Activated CD4-positive, alpha-beta T cell treated with anti-CD3 and anti-CD28 coated beads for 48 hours (primary cell): Measurements from ENCODE around the gene FOSL1.

Experiments used
- DNase-seq: peaks from one replicate; pipeline ENCODE4 v3.0.0-alpha.2; 2020

The FOSL1 gene

DNA sequence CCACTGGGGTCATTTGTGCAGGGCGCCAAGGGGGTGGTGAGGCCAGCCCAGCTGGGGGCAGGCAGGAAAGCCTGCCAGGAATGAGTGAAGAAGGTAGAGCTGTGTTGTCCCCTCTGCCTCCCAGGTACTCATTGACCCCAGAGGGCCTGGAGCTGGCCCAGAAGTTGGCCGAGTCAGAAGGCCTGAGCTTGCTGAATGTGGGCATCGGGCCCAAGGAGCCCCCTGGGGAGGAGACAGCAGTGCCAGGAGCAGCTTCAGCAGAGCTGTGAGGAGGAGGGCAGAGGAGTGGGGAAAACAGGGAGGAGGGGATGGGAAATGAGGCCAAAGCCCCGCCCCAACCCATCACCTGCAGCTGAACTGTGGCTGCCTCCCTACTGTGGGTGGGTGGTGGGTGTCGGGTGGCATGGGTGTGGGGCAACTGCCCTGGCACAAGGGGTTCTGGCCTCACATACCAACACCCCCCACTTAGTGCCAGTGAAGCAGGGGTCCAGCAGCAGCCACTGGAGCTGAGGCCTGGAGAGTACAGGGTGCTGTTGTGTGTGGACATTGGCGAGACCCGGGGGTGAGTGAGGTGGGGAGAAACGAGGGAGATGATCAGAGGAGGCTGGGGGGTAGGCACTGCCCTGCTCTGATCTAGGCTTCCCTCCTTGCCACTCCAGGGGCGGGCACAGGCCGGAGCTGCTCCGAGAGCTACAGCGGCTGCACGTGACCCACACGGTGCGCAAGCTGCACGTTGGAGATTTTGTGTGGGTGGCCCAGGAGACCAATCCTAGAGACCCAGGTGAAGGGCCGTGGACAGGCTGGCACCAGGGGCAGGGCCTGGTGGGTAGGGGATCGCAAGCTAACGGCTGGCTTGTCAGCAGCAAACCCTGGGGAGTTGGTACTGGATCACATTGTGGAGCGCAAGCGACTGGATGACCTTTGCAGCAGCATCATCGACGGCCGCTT is 37.0 kb downstream of the FOSL1 start:
- DNase-seq, result peak; percentile 2

DNA sequence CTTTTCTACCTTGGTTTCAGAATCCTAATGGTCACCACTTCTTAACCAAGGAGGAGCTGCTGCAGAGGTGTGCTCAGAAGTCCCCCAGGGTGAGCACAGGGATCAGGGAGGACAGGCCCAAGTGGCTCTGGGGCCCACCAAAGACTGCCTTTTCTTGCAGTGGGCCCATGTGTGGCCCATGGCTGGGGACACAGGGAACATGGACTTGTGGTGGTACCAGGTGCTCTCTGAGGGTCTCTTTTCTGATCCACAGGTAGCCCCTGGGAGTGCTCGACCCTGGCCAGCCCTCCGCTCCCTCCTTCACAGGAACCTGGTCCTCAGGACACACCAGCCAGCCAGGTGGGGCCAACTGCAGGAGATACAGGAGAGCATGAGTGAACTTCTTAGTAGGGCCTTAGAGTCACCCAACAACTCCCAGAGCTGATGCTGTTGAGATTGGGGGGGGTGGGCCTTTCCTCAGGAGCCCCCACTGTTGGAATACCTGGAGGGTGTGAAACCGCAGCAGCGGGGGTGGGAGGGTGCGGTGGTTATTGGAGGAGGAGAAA is 37.9 kb downstream of the FOSL1 start:
- DNase-seq, result no peak

DNA sequence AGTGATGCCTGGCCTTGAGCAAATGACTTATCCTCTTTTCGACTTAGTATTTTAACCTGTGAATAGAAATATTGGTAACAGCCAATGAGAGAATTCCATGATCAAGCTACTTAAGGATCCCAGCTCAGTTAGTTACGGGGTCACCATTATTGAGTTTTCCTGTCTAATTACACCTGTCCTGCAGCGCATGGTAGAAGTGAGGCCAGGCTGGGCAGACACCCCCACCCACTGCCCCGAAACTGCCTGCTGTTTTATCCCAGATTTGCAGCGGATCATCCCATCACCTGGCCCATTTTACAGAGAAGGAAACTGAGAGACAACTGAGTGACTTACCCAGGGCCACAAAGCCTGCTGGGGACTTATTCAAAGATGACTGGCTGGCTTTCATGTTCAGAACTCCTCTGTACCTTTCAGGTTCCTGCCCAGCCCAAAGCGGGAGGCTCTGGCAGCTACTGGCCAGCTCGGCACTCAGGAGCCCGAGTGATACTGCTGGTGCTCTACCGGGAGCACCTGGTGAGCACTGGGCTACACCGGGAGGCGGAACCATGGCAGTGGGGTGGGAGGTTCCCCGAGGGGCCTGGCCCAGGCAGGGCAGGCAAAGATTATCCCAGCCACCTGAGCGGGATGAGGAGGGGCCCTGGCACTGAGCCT is 38.5 kb downstream of the FOSL1 start:
- peak; percentile 3 for DNase-seq

DNA sequence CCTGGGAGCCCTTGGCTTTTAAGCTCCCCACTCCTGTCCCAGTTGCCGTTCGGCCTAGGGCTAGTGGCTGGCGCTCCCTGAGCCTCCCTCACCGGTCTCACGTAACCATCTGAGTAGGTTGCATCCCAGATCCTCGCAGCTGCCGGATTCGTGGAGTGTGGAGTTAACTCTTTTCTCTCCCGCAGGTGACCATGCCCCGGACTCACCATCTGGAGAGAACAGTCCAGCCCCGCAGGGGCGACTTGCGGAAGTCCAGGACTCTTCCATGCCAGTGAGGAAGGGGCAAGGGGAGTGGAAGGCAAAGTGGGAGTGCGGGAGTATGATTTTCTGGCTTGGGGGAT is 39.1 kb downstream of the FOSL1 start:
- DNase-seq, result no peak

DNA sequence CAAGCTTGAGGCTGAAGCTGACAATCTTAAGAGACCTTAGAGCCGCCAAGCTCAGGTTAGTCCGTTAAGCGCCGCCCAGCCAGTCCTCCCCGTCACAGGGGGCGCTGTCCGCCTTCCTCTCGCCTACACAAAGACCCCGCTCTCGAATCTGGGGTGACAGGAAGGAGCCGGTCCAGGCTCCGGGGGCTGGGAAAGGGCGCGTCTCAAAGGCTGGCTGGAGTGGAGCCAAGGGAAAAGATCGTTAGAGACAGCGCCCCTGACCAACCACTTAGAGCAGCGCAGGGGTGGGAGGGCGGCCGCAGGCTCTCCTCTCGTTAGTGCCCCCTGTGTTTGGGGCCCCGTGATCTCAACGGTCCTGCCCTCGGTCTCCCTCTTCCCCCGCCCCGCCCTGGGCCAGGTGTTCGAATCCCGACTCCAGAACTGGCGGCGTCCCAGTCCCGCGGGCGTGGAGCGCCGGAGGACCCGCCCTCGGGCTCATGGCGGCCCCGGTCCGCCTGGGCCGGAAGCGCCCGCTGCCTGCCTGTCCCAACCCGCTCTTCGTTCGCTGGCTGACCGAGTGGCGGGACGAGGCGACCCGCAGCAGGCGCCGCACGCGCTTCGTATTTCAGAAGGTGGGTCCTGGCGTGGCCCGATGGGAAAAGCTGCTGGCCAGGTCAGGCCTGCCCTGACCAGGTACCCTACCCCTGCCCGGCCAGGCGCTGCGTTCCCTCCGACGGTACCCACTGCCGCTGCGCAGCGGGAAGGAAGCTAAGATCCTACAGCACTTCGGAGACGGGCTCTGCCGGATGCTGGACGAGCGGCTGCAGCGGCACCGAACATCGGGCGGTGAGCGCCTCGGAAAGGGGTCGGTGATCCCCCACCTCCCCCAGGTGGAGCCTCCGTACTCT is 39.7 kb downstream of the FOSL1 start, which contains the start of gene MUS81:
TSS of gene MUS81 (plus strand) at position 156 of the 887 bp plus-strand sequence. CDS start at position 477, 321 bp downstream.
- peak; percentile 97 for DNase-seq

DNA sequence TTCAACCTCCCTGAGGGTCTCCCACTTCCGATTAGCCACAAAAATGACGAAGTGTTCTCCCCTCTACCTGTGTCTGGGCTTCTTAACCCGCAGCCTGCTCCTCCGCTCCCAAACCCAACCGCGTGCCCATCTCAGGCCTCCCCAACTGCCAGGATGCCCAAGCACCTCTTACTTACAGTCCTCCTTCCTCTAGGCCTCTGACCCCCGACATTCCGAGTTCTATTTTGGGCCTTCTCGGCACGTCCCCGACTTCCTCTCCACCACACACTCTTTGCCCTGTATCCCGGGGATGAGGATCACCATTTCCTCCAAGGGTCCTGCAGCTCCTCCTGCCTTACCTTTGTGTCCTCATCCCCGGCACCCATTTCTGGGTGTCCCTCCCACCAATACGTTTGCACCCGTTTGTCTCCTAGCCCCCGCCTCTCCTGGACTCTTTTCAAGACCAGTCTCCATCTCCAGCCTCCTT is 40.3 kb downstream of the FOSL1 start:
- DNase-seq, result peak; percentile 62

DNA sequence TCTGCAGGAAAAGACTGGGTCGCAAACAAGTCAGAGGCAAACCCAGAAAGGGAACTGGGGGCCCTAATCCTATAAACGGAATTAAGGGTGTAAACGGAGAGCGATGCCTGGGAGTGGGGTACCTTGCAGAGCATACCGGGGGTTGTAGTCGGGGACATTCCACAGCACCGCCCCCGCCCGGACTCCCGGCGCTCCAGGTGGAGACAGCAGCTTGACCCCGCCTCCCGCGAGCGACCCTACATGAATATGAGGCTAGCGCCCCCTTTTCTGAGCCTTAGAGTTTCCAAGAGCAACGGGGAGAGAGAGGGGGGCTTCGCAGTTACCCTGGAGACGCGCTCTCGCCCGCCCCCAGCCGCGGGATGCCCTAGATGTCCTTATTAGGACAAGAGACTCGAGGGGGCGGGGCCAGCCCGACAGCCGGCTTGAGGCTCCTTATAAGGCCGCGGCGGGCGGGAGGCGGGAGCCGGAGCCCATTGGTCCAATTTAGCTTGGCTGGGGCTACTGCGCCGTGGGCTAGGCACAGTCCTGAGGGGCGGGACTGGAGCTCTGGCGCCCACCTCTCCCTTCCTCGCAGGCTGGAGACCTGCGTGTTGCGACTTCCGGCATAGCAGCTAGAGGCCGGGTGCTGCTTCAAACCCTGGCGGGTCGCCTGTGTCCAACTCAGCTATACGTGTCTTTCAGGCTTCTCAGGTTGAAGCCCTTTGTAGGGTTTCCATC is 40.9 kb downstream of the FOSL1 start:
- DNase-seq, result peak; percentile 99

DNA sequence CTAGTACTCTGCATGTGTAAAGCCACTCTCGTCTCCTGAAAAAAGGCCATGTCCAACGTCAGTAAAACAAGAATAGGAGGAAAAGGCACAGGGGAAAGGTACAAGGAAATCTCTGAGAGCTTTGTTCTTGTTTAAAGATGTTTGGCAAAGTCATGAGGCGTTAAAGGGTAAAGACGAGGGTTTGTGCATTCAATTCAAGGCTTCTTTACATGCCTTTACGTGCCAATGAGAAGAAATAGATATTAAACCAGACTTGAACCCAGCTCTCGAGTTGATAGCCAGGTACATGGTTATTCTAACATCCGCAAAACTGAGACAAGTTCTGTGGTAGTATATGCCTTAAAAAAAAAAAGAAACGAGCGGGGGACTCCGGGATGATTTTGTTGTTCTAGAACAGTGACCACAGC is 41.5 kb downstream of the FOSL1 start:
- DNase-seq, result no peak

DNA sequence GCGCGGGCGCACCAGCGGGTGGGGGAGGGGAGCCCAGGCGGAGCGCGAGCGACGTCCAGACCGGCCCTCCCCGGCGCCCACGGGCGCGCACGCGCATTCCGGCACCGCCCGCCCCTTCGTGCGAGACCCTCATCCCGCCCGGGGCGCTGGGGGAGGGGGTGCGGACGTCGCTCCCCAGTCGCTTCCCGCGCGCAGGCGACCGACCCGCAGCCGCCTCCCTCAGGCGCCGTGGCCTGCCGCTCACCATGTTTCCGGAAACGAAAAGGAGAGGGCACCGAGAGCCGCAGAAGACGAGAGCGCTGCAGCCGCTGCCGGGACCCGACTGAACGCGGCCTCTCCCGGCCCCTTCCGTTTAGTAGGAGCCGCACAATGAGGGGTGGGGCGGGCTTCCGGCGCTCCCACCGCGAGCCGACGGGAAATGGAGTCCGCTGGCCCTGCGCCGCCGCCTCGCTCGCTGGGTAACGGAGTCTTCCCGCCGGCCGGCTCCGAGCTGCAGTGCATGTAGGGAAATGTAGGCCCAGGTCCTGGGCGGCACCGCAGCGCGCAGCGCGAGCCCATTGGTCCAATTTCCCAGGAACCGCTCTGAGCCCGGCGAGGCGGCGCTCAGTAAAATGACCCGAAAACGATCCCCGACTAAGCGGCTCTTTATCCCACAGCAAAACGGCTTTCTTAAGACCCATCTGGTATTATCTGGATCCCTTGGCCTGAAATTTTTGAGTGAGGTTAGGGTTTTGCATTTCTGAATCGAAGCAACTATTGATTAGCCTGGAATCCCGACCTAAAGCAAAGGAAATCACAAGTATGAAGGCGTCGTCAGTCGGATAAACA is 42.1 kb downstream of the FOSL1 start, which contains the start of gene CFL1:
TSS of gene CFL1 (minus strand) at position 328 of the 828 bp plus-strand sequence. CDS start at position 247, 81 bp downstream.
- DNase-seq, result peak; percentile 99

DNA sequence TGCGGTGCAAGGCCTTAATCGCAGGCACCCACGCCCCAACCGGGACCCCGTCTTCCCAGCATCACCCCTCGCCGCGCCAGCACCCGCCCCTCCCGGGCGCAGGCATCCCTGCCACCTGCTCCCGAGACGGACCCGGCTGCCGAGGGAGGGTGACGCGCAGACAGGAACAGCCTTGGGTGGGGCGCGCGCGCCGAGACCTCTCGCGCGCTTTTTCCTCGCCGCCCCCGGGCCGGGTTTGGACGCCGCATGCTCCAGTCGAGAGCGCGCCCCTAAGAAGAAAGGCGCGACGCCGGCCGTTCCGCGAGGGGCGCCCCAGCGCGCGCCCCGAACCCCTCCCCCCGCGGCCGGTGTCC is 42.7 kb downstream of the FOSL1 start:
- peak; percentile 73 for DNase-seq

DNA sequence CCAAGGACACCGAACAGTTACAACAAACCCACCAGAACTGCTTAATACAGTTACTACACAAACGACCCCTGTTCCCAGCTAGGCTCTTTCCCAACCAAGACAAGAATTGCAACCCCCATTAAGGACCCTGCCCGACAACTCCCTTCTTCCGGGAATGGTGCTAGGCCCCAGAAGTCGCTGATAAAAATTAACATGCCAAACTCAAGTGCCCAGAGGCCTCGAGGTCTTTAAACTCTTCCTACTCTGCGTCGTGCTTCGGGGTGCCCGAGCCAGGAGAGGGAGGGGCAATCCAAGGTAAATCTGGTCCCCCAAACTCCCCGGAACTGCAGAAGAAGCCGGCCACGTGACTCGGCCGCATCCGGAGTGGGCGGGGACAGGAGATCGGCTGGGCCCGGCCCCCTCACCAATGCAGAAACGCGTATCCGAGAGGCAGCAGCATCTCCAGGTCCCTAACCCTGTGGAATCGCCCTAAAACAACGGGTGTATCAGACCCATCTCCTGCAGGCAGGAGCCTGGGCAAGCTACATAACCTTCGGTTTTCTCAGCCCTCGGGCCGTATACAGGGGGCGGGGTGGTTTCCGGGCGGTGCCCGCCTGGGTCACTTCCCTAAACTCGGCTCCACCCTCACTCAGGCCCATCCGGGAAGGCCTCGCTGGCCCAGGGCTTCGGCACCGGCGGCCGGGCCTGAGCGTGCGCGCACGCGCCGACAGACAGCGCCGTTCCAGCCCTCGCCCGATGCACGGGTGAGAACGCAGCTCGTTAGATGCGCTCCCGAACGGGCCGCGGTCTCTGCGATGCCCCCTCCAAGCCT is 43.3 kb downstream of the FOSL1 start:
- peak; percentile 88 for DNase-seq

DNA sequence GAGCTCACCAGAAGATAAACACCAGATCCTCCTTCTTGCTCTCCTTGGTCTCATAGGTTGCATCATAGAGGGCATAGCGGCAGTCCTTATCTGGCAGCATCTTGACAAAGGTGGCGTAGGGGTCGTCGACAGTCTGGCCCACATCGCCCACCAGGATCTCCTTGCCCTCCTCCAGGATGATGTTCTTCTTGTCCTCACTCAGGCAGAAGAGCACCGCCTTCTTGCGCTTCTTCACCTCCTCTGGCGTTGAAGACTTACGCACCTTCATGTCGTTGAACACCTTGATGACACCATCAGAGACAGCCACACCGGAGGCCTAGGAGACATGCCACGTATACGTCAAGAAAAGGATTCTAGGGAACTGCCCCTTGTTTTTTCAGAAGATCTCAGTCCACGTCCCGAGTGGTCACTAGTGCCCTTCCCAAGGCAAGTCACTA is 44.2 kb downstream of the FOSL1 start:
- no peak for DNase-seq

DNA sequence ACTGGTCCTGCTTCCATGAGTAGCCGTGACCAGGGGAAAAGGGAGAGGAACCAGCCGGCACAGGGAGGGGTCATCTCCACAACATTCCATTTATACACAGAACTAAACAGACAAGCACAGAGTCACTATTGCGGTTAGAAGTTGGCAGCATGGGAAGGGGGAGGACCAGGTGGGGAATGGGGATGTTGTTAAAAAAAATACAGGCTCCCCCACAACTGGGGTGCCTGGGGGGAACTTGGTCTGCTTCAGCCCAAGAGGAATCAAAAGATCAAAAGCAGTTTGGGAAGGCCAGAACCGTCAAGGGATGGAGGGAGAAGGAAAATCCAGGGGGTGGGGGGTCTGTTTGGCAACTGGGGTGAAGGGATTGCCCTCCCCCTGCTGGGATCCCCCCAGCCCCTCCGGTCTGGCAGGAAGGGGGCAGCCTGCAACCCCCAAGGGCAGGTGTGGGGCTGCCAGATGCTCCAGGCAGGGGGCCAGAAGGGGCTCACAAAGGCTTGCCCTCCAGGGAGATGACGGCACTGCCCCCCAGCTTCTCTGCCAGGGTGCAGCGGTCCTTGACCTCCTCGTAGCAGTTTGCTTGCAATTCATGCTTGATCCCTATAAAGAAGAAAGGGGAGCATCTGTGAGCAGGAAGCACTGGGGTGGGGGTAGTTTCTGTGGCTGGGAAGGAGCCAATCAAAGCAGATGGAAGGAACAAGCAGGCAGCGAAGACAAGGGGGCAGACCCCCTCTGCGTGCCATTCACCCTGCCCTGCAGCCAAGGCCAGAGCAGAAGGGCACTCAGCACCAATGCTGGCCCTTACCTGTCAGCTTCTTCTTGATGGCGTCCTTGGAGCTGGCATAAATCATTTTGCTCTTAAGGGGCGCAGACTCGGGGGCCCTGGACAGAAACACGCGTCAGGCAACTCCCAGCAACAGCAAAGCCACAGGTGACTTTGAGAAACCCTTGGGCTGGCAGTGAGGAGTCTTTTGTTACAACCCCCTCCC is 45.0 kb downstream of the FOSL1 start:
- no peak for DNase-seq

DNA sequence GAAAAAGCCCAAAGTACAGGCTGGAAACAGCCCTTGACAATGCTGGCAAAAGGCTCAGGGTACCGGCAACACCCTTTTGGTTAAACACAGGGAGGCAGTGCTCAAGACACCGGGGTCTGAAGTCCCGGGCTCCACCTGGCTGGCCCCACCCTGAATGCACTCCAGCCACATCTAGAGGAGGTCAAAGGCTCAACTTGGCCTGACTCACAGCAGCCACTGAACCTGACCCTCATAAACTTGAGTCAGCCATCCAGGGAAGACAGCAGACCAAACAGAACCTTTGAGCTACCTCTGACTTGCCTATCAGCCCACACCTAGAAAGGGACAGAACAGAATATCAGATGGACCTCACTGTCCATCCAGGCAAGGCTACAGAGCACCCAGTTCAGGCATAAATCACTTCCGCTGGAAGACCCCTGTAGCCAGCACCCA is 46.0 kb downstream of the FOSL1 start:
- DNase-seq, result no peak

DNA sequence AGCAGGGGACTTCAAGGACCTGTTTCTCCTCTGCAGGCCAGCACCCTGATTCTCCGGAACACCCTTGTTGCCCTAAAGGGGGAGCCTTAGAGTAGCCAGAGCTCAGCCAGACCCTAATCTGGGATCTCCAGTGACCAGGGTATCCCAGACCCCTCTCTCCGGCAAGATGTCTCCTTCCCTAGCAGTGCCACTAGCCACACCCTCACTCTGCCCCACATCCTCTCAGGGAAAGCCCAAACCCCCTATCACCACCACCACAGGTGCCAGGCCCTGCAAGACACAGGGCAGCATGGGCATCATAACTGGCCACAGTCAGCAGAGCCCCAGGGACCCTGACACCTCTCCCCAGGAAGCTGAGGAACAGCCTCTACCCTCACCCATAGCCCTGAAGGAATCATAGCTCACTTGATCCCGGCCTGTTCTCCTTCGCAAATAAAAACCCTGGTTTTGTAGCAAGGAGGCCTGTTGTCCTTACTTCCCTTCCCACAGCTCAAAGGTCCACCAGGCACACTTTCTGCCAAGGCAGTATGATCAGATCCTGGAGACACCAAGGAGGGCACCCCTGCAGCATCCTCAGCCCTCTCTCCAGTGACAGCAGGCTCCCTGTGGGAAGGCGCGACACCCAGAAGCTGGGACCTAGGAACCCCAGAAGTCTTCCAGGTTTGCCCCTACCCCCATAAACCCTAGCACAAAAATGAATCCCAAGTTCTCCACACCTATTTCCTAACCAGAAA is 46.8 kb downstream of the FOSL1 start:
- no peak for DNase-seq

DNA sequence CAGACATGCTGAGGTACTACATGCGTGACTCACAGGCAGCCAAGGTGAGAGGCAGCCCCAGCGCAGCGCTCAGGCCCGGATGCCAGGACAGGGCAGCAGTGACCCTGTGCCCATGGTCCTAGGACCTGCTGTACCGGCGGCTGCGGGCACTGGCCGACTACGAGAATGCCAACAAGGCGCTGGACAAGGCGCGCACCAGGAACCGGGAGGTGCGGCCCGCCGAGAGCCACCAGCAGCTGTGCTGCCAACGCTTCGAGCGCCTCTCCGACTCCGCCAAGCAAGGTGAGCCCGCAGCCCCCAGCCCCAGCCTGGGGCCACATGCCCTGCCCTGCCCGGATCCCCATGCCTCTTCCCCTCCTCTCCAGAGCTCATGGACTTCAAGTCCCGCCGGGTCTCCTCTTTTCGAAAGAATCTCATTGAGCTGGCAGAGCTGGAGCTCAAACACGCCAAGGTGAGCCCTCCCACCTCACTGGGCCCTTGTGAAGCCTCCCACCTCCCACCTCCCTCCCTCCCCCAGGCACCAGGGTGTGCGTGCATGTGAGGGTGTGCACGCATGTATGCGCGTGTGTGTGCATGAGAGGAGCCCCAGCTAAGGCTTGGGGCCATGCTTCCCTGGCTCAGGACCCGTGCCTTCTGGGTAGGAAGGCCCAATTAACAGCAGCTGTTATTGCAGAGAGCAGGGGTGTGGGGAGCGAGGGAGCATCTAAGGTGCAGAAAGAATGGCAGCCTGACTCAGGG is 47.5 kb downstream of the FOSL1 start:
- DNase-seq, result no peak

DNA sequence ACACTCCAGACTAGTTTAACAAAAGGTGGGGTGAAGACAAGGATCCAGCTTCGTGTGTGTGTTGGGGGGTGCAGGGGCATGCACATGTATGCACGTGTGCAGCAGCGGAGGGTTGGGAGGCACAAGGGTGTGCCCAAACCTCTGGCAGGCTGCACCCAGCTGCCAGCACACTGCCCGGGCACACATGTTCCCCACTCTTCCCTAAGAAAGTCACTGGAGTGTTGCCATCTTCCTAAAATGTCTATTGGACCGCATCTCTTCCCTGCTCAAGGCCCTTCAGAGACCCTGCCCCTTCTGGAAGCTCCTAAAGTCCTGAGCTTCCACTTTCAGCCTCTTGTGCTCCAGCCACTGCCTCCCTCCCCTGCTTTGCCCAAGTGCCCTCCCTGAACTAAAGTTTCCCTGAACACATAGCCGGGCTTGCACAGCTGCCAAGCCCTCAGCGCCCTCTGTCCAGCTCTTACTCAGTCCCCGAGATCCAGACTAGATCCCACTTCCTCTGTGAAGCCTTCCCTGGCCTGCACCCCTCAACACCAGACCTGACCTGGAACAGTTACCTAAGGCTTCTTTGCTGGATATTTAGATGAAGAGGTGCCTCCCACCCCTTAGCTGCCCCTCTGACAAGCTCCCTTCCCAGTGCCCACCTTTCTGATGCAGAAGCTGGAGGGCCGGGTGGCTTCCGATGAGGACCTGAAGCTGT is 48.2 kb downstream of the FOSL1 start:
- no peak for DNase-seq
